Left lung (tissue), 10 donors: Measurements from ENCODE around the gene SMIM33. TPM values are rescaled to one million over a fixed set of nuclear protein-coding genes. Genes with fewer than 3 reads are reported as not detected.

ENCODE experiments used
- ATAC-seq: fragments of 200-7000 bp; cut with Tn5 transposase; one replicate; pipeline ENCODE4 v1.9.1; 2020; ENCODE audit warnings: moderate library complexity
- DNase-seq, 4 donors: peaks; one replicate each; pipeline ENCODE4 v3.0.0-alpha.2; 2013 to 2020
- H3K27ac ChIP-seq, 2 donors: fragments of 200-600 bp; sonication (generic) in 1 of 2; one replicate each; pipeline versions ENCODE4 v1.5.0 to v1.8.0; 2020 to 2021
- H3K27me3 ChIP-seq, 2 donors: fragments of 200-600 bp; sonication (generic) in 1 of 2; one replicate each; pipeline versions ENCODE4 v1.5.0 to v1.8.0; 2020 to 2021
- H3K36me3 ChIP-seq, 2 donors: fragments of 200-600 bp; sonication (generic) in 1 of 2; one replicate each; pipeline versions ENCODE4 v1.5.0 to v1.8.0; 2020 to 2021
- H3K4me1 ChIP-seq, 2 donors: fragments of 200-600 bp; one replicate each; pipeline ENCODE4 v1.8.0; 2021
- H3K4me3 ChIP-seq, 2 donors: fragments of 200-600 bp; sonication (generic) in 1 of 2; one replicate each; pipeline versions ENCODE4 v1.5.0 to v1.8.0; 2020 to 2021; ENCODE audit warnings: mild to moderate bottlenecking in 1 of 2
- H3K9me3 ChIP-seq, 2 donors: fragments of 200-600 bp; sonication (generic) in 1 of 2; one replicate each; pipeline versions ENCODE4 v1.5.0 to v1.8.0; 2020 to 2021
- intact Hi-C, 2 donors: fragments of 100-400 bp; cut with DNase I; formaldehyde crosslinking; loops; one replicate each; pipeline versions ENCODE4 v1.11.2 to v1.14.2; 2022
- polyA plus RNA-seq, 6 donors: library from polyadenylated mRNA; unstranded; fragments of 120-200 nt; gene quantifications; one replicate each; pipeline ENCODE4 v1.2.1, GENCODE V29; 2013; ENCODE audit not compliant: insufficient read length in 6 of 6
- total RNA-seq, 2 donors: library from RNA; stranded (reverse); fragmentation: NEBNext Ultra II Directional; extraction: Animal tissue kit (Norgen Biotek cat#: 25700); gene quantifications; one replicate each; pipeline ENCODE4 v1.2.1, GENCODE V29; 2021
- TF ChIP-seq, protein P1 (sequence below), 2 donors: fragments of 200-600 bp; sonication (generic) in 1 of 2; IDR thresholded peaks; one replicate each; pipeline versions ENCODE4 v1.5.0 to v1.8.0; 2021; ENCODE audit warnings: antibody characterized with exemption in 2 of 2
- donor health status: DM: no; HTN: yes; CAD: no.
- donor health status: DM: no; HTN: no; CAD: no.

Gene SMIM33
- total and polyA plus RNA-seq, 8 donors, result 0.06 to 0.11 (median 0.07) TPM; not detected in 4

DNA sequence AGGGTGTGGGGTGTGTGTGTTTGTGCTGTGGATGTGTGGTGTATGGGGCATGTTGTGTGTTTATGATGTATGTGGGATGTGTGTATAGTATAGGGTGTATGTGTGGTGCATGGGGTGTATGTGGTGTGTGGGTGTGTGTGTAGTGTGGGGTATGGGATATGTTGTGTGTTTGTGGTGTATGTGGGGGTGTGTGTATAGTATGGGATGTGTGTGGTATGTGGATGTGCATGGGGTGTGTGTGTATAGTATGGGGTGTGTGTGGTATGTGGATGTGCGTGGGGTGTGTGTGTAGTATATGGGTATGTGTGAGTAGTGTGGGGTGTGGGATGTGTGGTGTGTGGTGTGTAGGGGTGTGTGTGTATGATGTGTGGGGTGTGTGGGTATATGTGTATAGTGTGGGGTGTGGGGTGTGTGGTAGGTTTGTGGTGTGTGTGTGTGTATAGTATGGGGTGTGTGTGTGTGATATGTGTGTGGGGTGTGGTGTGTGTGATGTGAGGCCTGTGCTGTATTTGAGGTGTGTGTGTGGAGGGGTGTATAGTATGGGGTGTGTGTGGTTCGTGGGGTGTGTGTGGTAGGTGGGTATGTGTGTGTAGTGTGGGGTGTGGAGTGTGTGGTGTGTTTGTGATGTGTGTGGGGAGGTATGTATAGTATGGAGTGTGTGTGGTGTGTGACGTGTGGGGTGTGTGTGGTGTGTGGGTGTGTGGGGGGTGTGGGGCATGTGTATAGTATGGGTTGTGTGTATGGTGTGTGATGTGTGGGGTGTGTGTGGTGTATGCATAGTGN is 18.7 kb upstream of the SMIM33 start:
- no peaks in the 10 kb centered on the region for H3K9me3 ChIP-seq
- ATAC-seq (no peak), DNase-seq (no peak)
- no peaks in the 10 kb centered on the region for H3K4me1 ChIP-seq
- H3K27ac ChIP-seq, result no peak overlapping the region
- H3K36me3 ChIP-seq, result peaks cover 0 to 6% of the 10 kb centered on the region in 2 donors
- TF ChIP-seq, protein P1, sequence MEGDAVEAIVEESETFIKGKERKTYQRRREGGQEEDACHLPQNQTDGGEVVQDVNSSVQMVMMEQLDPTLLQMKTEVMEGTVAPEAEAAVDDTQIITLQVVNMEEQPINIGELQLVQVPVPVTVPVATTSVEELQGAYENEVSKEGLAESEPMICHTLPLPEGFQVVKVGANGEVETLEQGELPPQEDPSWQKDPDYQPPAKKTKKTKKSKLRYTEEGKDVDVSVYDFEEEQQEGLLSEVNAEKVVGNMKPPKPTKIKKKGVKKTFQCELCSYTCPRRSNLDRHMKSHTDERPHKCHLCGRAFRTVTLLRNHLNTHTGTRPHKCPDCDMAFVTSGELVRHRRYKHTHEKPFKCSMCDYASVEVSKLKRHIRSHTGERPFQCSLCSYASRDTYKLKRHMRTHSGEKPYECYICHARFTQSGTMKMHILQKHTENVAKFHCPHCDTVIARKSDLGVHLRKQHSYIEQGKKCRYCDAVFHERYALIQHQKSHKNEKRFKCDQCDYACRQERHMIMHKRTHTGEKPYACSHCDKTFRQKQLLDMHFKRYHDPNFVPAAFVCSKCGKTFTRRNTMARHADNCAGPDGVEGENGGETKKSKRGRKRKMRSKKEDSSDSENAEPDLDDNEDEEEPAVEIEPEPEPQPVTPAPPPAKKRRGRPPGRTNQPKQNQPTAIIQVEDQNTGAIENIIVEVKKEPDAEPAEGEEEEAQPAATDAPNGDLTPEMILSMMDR (IDR thresholded peaks at IDR 0.05), result no peak
- H3K27me3 ChIP-seq, result no peaks in the 10 kb centered on the region
- H3K4me3 ChIP-seq, result no peak overlapping the region
- intact Hi-C loops, result no loop called here

DNA sequence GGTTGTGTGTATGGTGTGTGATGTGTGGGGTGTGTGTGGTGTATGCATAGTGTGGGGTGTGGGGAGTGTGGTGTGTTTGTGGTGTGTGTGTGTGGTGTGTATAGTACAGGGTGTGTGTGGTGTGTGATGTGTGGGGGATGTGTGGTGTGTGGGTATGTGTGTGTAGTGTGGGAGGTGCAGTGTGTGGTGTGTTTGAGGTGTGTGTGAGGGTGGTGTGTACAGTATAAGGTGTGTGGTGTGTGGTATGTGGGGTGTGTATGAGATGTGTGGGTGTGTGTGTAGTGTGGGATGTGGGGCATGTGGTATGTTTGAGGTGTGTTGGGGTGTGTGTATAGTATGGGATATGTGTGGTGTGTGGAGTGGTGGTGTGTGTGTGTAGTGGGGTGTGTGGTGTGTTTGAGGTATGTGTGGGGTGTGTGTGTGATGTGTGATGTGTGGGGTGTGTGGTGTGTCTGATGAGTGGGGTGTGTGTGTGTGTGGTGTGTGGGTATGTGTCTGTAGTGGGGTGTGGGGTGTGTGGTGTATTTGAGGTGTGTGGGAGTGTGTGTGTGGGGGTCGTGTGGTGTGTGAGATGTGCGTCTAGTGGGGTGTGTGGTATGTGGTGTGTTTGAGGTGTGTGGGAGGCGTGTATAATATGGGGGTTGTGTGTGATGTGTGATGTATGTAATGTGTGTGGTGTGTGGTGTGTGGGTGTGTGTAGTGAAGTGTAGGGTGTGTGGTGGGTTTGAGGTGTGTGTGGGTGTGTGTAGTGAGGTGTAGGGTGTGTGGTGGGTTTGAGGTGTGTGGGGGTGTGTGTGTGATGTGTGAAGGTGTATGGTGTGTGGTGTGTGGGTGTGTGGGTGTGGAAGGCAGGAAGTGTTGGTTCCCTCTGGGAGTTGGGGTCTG is 16.9 kb upstream of the SMIM33 start:
- Histone ChIP-seq H3K4me3 (no peak overlapping the region), H3K27me3 (no peaks in the 10 kb centered on the region), H3K4me1 (peaks cover 0 to 15% of the 10 kb centered on the region in 2 donors), H3K9me3 (no peaks in the 10 kb centered on the region), H3K36me3 (no peaks in the 10 kb centered on the region), H3K27ac (no peak overlapping the region)
- intact Hi-C loops, result no loop called here
- DNase-seq (no peak), ATAC-seq (no peak)
- TF ChIP-seq, protein P1 (IDR thresholded peaks at IDR 0.05), result no peak

DNA sequence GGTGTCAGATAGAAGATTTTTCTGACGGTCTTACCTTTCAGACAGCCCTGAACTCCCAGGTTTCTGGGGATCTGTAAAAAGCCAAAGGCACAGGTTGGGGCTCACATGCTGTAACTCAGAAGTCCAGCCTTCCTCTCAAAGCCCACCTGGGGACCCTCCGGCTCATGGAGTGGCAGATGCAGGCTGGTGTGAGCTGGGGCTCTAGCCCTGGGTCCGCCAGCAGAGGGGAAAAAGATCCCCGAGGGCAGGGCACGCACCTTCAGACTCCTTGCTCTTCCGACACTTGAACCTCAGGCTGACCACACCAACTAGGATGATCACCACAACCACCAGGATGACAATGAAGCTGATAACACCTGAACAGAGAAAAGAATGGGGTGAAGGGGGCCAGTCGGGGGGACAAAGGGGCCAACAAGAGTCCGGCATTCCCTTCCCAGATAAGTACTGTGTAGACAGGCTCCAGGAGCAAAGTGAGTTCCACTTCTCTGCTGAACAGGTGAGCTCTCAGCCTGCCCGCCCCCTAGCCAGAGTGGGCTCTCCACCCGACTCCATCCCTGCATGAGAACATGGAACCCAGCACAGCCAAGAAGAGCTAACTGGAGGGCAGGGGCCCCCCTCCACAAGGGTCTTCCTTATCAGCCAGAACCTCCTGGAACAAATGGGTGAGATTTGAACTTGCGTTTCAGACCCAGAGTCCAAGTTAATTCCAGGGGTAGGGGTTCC is 16.1 kb upstream of the SMIM33 start:
- intact Hi-C loops, result no loop called here
- no peak for ATAC-seq
- no peak for DNase-seq
- no peaks in the 10 kb centered on the region for H3K9me3 ChIP-seq
- H3K4me1 ChIP-seq, result peaks cover 0 to 23% of the 10 kb centered on the region in 2 donors
- H3K36me3 ChIP-seq, result no peaks in the 10 kb centered on the region
- TF ChIP-seq, protein P1 (IDR thresholded peaks at IDR 0.05), result no peak
- H3K4me3 ChIP-seq, result no peak overlapping the region
- H3K27ac ChIP-seq, result no peak overlapping the region
- no peaks in the 10 kb centered on the region for H3K27me3 ChIP-seq

DNA sequence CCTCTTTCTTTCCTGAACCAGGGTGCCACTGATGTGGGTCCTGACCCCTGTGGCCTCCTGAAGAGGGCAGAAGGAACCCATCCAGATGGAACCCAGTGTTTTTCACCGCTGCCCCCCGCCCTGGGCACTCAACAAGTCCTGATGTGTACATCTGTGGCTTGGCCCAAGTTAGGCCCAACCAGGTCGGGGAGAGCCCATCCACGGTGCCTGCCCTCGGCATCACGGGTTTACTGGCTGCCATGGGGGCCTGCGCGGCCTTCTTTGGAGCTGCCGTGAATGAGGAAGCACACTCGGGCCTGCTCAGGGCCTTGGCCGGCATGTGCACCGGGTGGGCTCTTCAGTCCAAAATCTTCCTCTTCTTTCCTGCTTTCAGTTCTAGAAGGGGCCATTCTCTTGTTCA is 14.0 kb upstream of the SMIM33 start:
- ATAC-seq, result no peak
- H3K27ac ChIP-seq, result no peak overlapping the region
- no peaks in the 10 kb centered on the region for H3K36me3 ChIP-seq
- H3K4me1 ChIP-seq, result peaks cover 0 to 29% of the 10 kb centered on the region in 2 donors
- intact Hi-C loops, result no loop called here
- H3K9me3 ChIP-seq, result no peaks in the 10 kb centered on the region
- no peaks in the 10 kb centered on the region for H3K27me3 ChIP-seq
- DNase-seq, result no peak
- TF ChIP-seq, protein P1 (IDR thresholded peaks at IDR 0.05), result no peak
- H3K4me3 ChIP-seq, result no peak overlapping the region
